Suppressor macrophage treated with lipopolysaccharide for 4 hours (primary cell): ENCODE measurements around the gene CIDEA.

ENCODE experiments used
- DNase-seq: peaks from one replicate; pipeline ENCODE4 v3.0.0-alpha.2; 2020

Gene CIDEA

DNA sequence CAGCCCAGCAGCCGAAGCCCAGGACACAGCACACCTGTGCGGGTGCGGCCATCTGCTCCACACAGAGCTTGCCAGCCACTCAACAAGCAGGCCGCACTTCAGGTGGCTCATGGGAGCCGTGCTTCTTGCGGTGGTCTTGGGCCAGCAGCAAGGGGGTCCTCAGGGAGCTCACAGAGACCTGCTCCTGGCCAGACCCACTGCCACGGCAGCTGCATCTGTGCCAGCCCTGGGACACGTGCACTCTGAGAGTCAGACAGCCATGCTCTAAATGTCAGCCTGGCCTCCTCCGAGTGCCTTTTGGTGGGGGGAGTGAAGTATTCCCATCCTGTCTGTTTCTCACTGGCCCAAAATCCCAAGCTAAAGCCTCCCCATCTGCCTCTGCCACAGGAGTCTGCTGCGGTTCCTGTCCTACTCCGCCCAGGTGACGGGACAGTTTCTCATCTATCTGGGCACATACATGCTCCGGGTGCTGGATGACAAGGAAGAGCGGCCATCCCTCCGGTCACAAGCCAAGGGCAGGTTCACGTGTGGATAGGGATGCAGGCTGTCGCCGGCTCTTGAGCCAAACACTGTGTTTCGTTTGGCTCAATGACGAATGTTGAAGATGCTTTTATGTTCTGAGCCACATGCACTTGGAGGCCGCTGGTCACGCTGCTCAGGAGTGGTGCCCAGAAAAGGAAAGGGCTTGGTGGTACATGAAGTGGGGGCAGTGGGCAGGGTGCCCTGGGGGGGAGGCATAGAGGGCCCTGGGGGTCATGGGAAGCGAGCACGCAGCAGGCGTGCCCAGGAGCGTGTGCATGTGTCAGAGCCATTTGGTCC is 22.8 kb downstream of the CIDEA start:
- DNase-seq: no peak

DNA sequence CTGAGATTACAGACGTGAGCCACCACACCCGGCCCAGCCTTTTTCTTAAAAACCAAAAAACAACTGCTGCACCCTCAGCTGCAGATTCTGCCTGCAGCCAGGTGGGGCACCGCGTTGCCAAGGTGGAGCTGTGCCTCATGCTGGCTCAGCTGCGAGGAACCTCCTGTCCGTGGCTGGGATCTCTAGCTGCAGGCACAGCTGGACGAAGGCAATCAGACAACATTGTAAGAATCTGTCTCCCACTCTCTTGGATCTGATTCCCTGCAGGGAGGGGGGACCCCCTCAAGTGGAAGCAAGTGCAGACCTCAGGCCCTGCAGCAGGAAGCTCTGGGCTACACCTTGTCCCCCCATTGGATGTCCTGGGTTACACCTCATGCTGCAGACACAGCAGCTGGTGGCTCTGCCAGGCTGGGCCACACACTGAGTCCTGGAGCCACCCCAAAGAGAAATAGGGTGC is 24.1 kb downstream of the CIDEA start:
- DNase-seq: no peak

DNA sequence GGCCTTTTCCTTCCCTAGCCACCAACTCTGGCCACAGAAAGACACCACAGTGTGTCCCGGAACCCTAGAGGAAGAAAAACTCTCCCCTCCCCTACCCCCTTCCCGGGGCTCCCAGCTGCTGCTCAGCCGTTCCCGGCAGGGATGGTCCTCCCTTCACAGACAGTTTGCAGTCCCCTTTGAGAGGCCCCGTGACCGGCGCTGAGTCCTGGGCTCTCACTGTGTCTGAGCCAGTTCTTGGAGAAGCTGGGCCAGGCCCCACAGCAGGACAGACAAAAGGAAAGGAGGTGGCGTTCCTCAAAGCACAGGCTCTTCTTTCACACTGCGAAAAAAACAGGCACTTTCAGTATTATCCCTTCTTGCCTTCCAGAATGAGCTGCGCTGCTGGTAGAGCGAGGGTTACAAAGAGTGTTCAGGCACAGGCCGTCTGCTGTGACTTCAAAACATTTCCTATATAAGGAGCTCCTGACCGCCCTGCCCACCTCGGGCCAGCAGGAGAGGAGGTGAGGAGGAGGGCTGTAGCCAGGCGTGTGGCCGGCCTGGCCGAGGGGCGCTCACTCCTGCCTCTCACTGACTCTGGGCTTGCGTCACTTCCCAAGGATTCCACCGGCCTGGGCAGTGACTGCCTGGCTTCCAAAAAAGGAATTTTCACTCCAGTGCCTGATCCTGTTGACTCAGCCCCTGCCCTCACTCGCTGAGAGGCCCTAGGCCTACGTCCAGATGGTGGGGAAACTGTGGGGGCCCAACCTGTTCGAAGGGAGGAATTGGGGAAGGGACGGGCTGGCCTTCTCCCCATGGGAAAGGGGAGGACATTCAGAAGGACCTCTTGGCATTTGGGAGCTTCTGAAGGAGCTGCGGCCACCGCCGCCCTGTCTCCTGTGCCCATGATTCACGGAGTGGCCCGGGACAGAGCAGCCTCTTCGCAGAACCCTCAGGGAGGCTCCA is 24.9 kb downstream of the CIDEA start:
- DNase-seq: no peak

DNA sequence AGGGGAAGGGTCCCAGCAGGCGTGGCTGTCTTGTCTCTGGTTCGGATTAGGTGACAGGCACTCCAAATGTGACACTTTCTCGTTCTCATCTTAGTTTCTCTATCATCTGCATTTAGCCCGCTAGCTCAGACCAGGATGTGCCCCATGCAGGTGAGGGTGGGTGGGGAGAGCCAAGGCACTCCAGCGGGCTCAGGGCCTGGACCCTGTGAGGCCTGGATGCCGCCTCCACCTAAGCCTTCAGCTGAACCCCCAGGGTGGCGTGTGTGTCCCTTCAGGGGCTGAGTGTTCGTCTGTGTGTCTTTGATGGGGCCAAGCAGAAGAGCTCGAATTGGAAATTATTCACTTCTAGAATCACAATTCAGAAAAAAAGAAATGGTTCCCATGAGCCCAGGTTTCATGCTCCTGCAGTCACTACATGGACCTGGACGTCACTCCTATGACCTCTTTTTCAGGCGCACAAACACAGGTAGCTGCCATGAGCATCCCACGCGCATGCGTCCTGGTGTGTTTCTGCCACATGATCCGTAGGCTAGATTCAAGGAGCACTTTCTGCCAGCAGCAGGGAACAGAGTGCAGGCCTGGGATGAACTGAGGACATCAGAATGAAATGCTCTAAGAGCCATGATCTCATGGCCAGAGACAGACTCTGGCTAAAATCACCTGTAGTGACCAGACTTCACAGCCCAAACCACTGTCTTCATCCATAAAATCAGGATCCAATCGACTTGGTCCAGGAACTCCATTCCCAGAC is 25.8 kb downstream of the CIDEA start:
- DNase-seq: no peak

DNA sequence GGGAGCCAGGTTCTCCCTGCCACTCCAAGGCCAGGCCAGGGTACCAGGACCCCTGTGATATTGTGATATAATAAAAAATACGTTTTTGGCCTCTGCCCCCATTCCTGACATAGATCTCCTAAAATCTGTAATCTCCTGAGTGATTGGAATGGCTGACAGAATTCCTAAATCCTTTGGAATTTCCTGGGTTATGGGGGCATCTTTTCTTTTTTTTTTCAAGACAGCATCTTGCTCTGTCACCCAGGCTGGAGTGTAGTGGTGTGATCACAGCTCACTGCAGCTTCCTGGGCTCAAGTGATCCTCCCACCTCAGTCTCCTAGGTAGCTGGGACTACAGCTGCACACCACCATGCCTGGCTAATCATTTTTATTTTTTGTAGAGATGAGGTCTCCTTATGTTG is 27.7 kb downstream of the CIDEA start:
- no peak for DNase-seq

DNA sequence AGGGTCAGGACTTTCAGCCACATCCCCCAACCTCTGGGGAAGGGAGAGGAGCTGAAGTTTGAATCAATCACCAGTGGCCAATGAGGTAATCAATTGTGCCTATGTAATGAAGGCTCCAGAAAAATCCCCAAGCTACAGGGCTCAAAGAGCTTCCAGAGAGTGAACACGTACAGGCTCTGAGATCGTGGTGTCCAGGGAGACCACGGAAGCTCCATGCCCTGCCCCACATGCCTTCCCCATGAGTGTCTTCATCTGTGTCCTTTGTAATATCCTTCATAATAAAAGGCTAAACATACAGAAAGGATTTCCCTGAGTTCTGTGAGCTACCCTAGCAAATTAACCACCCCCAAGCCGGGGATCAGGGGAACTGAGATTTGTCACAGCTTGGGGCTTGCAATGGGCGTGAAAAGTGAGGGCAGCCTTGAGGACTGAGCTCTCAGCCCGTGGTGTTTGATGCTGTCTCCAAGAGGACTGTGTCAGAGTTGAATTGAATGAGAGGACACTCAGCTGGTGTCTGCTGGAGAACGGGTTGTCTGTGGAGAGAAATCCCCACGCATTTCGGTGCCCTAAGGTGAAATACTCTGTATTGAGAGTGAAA is 28.4 kb downstream of the CIDEA start:
- no peak for DNase-seq

DNA sequence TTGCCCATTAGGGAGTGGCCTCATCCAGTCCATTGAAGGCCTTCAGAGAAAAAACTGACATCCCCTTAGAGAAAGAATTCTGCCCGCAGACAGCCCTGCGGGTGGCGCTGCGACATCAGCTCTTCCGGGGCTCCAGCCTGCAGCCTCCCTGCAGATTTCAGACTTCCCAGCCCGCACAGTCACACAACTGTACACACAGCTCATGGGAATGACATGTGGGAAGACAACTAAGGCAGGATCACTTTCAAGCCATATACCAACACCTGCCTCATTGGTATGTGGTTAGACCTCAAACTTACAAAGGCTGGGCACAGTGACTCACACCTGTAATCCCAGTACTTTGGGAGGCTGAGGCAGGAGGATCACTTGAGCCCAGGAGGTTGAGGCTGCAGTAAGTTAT is 29.1 kb downstream of the CIDEA start:
- no peak for DNase-seq

DNA sequence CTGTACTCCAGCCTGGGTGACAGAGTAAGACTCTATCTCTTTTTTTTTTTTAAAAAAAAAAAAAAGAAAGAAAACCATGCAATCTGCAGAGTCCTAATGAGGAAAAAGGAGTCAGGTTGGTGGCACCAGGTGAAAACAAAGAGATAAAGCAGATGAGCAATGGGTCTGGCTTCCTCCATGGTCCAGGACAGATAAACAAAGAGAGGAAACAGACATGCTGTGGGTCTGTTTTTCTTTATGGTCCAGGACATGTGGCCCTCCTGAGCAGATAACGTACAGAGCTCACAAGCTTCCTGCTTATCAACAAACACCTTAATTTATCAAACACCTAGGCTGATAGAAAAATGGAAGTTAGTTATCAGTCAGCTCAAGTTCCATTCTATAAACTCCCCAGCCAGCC is 29.5 kb downstream of the CIDEA start:
- DNase-seq: no peak

DNA sequence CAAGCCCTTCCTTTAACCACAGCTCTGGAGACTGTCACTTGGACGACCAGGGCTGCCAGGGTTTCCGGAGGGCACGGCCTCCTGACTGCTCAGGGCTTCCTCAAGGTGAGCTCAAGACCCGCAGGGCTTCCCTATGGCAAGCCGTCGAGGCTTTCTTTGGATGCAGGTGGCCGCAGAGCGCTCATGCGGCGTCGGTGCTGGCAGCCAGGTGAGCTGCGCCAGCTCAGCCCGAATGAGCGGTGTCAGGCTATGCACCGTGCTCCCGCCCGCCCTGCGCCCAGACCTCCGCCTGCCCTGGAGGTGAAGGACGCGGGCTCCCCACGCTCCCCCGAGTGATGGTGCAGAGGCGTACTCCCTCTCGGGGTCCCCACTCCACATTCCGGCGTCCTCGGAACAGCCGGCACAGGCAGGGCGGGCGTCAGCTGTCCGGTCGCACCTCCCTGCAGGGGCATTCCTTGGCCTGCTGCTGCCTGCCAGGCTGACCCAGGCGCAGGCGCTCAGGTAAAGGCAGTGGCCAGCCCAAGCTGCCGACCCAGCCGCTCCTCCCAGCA is 33.0 kb downstream of the CIDEA start:
- DNase-seq: no peak

DNA sequence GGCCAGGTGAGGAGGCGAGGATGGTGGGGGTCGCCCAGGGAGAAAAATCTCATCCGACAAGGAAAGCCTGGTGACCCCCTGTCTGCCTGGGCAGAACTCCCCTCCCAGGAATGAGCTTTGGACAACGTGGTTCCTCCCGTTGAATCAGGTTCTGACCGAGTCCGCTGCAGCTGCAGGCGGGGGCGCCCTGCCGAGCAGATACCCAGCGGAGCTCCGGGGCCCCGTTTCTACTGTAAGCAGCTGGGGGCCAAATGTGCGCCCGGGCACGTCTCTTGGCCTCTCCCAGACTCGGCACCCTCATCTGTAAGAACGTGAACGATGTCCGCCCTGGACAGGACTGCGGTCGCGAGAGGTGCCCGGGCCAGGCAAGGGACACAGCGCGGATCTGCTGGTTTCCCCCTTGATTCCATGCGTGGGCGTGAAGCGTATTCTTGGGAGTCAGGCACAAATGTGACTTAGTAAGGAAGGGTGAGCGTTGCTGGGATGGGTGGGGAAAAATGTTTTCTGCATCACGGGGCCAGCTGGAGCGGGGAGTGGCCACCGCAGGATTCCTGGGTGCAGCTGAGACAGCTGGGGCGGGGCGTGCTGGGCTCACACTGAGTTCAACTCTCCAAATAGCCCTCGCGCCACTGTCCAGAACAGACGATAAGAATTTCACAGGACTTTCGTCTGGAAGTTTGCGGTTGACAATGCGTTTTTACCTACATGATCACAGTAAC is 33.7 kb downstream of the CIDEA start:
- peak; percentile 62 for DNase-seq

DNA sequence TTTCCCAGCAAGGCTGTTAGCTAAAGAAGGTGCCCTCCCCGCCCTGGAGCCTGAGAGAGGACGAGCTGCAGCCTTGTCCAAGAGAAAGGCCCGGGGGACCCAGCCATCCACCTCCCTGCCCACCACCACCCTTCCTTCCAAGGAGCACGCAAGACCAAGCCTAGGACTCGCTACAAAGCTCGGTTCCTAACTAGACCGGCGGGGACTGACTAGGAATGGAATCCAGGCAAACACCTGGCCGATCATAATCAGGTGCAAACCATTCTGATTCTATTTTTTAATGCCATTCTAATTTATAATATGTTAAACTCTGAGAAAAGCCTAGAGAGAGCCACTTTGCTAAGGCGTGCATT is 34.2 kb downstream of the CIDEA start:
- no peak for DNase-seq

DNA sequence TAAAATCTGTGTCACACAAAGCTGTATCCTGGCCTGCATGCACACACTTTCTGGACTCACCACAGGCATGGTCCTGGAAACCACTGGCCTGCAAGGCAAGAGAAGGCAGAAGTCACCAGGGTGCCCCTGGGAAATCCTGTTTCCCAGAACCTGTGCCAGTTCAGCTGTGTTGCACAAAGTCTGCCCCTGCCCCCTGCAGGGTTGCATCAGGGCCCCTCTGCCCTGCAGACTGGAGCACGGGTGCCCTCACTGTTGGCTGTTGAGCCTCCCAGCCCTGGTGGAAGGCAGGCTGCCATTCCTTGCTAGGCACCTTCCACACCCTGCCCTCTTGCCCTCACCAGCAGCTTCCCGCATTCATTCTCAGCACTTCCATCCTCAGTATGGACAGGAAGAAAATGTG is 35.9 kb downstream of the CIDEA start:
- no peak for DNase-seq

DNA sequence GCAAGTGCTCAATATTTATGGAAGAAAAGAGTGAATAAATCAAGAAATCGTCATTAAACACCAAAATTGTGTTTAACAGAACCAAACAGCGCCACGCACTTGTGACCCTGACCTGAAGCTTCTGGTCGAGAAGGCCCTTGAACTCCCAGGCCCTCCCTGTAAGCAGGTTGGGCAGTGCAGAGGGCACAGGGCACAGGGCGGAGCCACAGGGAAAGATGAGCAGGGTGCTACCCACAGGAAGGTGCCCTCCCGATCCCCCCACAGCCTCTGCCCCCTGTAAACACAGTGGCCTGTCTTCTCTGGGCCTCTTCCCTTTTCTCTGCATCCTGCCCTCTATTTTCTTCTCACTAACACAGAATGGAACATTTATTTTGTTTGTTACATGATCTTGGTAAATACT is 37.0 kb downstream of the CIDEA start:
- no peak for DNase-seq

DNA sequence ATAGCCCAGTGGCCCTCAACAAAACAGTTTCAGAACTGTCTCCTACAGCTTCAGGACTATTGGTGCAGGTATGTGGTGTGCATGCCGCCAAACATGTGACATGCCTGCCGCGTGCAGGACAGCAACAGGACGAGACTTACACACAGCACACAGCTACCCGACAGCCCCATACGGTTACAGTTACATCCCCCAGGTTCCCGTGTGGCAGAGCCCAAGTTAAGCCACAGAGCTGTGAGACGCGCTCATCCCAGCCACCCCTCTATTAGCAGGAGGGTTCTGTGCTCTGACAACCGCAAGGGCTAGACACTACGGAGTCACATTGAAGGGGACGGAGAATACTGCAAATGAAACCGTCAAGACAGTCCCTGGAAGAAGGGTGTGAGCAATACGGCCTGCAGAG is 37.5 kb downstream of the CIDEA start:
- no peak for DNase-seq

DNA sequence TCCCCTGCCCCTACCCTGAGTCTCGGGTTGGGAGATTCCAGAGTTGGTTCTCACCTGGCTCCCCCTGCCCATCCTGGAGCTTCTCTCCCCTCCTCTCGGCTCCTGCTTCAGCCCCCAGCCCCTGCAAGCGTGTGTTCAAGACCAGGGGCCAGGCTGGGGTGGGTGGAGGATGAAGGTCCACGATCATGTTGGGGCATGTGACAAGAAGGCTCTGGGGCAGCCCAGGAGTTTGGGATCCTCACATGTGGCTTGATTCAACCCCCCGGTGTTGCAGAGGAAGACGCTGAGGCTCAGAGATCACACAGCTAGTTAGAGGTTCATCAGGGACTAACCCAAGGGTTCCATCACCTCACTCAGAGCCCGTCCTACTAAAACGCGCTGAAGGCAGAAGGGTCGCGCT is 39.7 kb downstream of the CIDEA start:
- no peak for DNase-seq

DNA sequence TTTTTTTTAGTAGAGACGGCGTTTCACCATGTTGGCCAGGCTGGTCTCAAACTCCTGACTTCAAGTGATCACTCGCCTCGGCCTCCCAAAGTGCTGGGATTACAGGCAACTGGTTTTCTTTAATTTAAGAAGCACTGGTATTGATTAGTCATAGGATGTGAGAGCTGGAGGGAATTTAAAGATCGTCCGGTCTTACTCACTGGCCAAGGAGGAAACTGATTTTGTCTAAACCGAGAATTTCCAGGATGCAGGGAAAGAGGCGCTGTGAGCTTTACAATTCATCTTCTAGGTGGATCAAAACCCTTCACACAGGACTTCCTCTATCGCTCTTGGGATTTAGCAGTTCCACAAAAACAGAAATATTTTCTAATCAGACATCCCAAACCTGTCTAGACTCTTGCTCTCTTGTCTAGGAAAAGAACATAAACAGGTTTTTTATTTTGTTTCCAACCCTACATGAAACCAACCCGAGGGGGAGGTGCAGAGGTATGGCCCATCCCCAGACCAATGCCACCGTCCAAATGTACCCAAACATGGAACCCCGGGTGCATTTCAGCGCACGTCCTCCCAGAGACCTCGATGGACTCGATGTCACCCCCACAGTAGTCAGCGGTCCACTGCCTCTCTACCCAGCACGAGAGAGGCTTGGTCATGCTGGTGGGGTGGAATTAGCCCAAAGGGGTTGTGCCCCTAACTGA is 41.4 kb downstream of the CIDEA start:
- no peak for DNase-seq

DNA sequence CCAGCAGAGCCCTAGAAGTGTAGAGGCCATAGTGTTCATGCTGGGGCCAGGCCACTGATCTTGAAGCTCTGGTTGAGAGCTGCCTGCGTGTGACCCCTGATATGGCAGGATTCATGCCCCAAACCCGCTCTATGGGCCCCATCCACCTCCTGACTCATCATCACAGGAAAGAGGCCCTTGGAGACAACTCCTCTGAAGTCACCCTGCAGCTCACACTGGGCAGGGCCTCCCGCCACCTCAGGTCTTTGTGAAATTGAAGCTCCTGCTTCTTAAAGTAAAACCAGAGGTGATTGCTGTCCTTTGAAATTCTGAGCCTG is 41.9 kb downstream of the CIDEA start:
- no peak for DNase-seq

DNA sequence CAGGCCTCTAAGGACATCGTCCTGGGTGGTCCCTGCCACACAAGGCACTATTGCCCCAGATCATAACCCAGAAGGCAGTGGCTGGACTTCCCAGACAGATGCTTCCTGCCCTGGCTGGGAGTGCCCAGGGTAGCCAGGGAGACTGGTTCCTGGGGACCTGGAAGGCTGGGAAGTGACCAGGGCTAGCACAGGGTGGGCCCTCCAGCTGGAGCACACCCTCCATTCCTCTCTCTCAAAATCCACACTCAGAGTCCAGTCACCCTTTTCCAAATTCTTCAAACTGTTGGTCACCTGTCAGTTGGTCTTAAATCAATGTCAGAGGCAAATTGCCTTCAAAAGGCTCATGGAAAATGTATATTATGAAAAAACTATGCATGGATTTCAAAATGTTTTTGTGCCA is 42.3 kb downstream of the CIDEA start:
- DNase-seq: no peak

DNA sequence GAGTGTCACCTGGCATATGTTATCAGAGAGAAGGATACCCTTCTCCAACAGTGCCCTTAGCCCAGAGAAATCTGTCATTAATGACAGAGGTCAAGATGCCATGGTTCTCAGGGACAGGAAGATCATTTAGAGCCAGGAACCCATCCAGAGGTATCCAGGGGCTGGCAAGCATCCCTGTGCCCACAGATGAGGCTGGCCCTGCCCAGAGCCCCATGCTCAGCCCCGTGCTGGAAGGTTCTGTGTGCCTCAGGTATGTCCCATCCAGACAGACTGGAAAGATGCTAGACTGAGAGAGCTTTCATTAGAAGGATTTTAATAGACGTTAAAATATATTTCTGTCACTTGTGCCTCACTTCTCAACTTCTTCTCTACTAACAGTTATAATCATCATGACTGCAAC is 45.7 kb downstream of the CIDEA start:
- DNase-seq: no peak

DNA sequence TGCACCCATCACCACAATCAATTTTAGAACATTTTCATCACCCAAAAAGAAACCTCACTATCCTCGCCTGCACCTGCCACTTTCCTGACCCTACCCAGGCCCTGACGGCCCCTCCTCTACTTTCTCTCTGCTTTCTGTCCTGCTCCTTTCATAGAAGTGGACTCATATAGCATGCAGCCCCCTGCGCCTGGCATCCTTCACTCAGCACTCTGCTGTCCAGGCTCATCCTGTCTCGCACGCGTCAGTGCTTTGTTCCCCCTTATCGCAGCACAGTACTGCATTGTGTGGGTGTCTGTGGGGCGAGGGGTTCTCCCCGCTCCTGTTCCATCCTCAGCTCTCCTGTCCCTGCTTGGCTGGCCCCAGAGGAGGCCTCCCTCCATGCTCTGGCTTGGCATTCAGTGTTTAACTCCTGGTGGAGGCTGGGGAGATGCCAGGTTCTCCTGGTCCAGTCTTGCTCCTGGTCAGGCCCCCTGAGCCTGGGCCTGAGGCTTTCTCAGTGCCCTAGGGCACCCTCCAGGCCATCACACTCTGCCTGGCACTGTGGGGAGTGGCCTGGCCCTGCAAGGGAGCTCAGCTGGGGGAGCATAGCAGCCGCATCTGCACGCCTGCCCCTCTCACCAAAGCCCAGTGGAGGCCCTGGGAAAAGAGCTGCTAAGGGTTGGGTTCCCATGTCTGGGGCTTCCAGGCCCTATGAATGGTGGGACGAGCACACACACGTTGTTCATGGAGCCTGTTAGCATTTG is 47.3 kb downstream of the CIDEA start:
- no peak for DNase-seq
